Activated naive CD8-positive, alpha-beta T cell treated with anti-CD3 and anti-CD28 coated beads, Interleukin-2, amount 10 ng/mL, durations not matched to agents 7 days and 5 days (primary cell): ENCODE results near the gene ADGRL1. TPM values are rescaled to one million over a fixed set of nuclear protein-coding genes. Genes with fewer than 3 reads are reported as not detected.
A peak's percentile ranks its signal among the peaks of the same experiment; 100 is the strongest.

ENCODE experiments used
- ATAC-seq: fragments of 150-1000 bp; cut with Tn5 transposase; one replicate; pipeline ENCODE4 v1.10.0; 2021; ENCODE audit warnings: low read depth, moderate library complexity
- POLR2A ChIA-PET: fragments of 350-600 bp; sonication (Branson Sonifier 250); formaldehyde crosslinking; loops from one replicate; lab custom pipeline; 2021; ENCODE audit warnings: antibody characterized with exemption; lab: Charles Lee
- DNase-seq: peaks from one replicate; pipeline ENCODE4 v3.0.0; 2021
- H3K27ac Mint-ChIP-seq: one replicate; pipeline ENCODE4 v1.8.0; 2022; ENCODE audit warnings: mild to moderate bottlenecking, mixed read lengths
- H3K27me3 Mint-ChIP-seq: one replicate; pipeline ENCODE4 v1.8.0; 2022; ENCODE audit warnings: mild to moderate bottlenecking, moderate library complexity, mixed read lengths
- H3K36me3 Mint-ChIP-seq: one replicate; pipeline ENCODE4 v1.8.0; 2021; ENCODE audit warnings: mild to moderate bottlenecking, mixed read lengths
- H3K4me1 Mint-ChIP-seq: one replicate; pipeline ENCODE4 v1.8.0; 2021; ENCODE audit warnings: mixed read lengths
- H3K4me3 Mint-ChIP-seq: one replicate; pipeline ENCODE4 v1.8.0; 2022; ENCODE audit warnings: mild to moderate bottlenecking, moderate library complexity, mixed read lengths
- H3K9me3 Mint-ChIP-seq: one replicate; pipeline ENCODE4 v1.8.0; 2021; ENCODE audit warnings: mixed read lengths
- total RNA-seq, 2 experiments: library from RNA; stranded (reverse); gene quantifications; one replicate each; pipeline ENCODE4 v1.2.3, GENCODE V29; 2021

ADGRL1 gene
- total RNA-seq, 2 experiments from 2014 or later = 15.0 to 16.4 TPM

GRCh38 chr19:14113762-14114414 is 92.1 kb downstream of the ADGRL1 start:
- DNase-seq = peak; percentile 69
- H3K4me1 Mint-ChIP-seq = peaks cover 42% of the 10 kb centered on the region
- H3K27me3 Mint-ChIP-seq = no peaks in the 10 kb centered on the region
- no peak overlapping the region for H3K4me3 Mint-ChIP-seq
- peak overlapping the region; percentile 61 for H3K27ac Mint-ChIP-seq
- no peaks in the 10 kb centered on the region for H3K36me3 Mint-ChIP-seq
- no peaks in the 10 kb centered on the region for H3K9me3 Mint-ChIP-seq
- POLR2A ChIA-PET = interaction anchor here (0.6 to 6.4 kb wide), 3 partner anchors 14 to 33 kb away, joined by 3 to 47 read pairs (median 3); partner anchors contain the start of gene ASF1B
- no peak for ATAC-seq

- Mint-ChIP-seq H3K27me3 (no peaks in the 10 kb centered on the region), H3K36me3 (no peaks in the 10 kb centered on the region), H3K4me1 (peaks cover 37% of the 10 kb centered on the region), H3K27ac (peak overlapping the region; percentile 34), H3K4me3 (peak overlapping the region; percentile 25), H3K9me3 (no peaks in the 10 kb centered on the region)
- DNase-seq (no peak), ATAC-seq (no peak)
- POLR2A ChIA-PET = interaction anchor here (1.4 kb wide), 1 partner anchor 9 kb away, joined by 3 read pairs; no protein-coding TSS in a partner anchor
These were observed 93.1 kb downstream of the ADGRL1 start for GRCh38 chr19:14112809-14113385.

GRCh38 chr19:14112051-14112808 is 93.7 kb downstream of the ADGRL1 start:
- no peaks in the 10 kb centered on the region for H3K9me3 Mint-ChIP-seq
- POLR2A ChIA-PET = interaction anchor here (1.4 to 1.6 kb wide), 2 partner anchors 8 to 21 kb away, joined by 3 to 4 read pairs; no protein-coding TSS in a partner anchor
- peak overlapping the region; percentile 34 for H3K27ac Mint-ChIP-seq
- H3K27me3 Mint-ChIP-seq = no peaks in the 10 kb centered on the region
- DNase-seq (no peak), ATAC-seq (no peak)
- H3K4me3 Mint-ChIP-seq = peak overlapping the region; percentile 19
- peaks cover 37% of the 10 kb centered on the region for H3K4me1 Mint-ChIP-seq
- no peaks in the 10 kb centered on the region for H3K36me3 Mint-ChIP-seq

- peak overlapping the region; percentile 25 for H3K27ac Mint-ChIP-seq
These were observed 94.5 kb downstream of the ADGRL1 start for GRCh38 chr19:14111486-14111885.

GRCh38 chr19:14110650-14111049 is 95.3 kb downstream of the ADGRL1 start:
- no peak for ATAC-seq
- Mint-ChIP-seq H3K27ac (no peak overlapping the region), H3K27me3 (no peaks in the 10 kb centered on the region), H3K4me3 (no peak overlapping the region), H3K36me3 (no peaks in the 10 kb centered on the region), H3K4me1 (peaks cover 26% of the 10 kb centered on the region), H3K9me3 (no peaks in the 10 kb centered on the region)
- POLR2A ChIA-PET = interaction anchor here (1.6 to 1.9 kb wide), 2 partner anchors 19 to 26 kb away, joined by 4 to 7 read pairs; partner anchors contain the start of gene ASF1B
- DNase-seq = no peak

More at GRCh38 chr19:14111486-14111885, 94.5 kb downstream of the ADGRL1 start:
- DNase-seq (no peak), ATAC-seq (no peak)
- H3K4me1 Mint-ChIP-seq = peaks cover 34% of the 10 kb centered on the region
- no peaks in the 10 kb centered on the region for H3K27me3 Mint-ChIP-seq
- peak overlapping the region; percentile 25 for H3K4me3 Mint-ChIP-seq
- H3K9me3 Mint-ChIP-seq = no peaks in the 10 kb centered on the region
- H3K36me3 Mint-ChIP-seq = no peaks in the 10 kb centered on the region
- POLR2A ChIA-PET = interaction anchor here (1.4 to 1.9 kb wide), 3 partner anchors 7 to 25 kb away, joined by 3 to 7 read pairs (median 4); partner anchors contain the start of gene ASF1B

GRCh38 chr19:14107581-14108461 is 98.1 kb downstream of the ADGRL1 start:
- Mint-ChIP-seq H3K27me3 (no peaks in the 10 kb centered on the region), H3K9me3 (no peaks in the 10 kb centered on the region)
- POLR2A ChIA-PET = interaction anchor here (1.0 kb wide), 1 partner anchor 10 kb away, joined by 3 read pairs; the partner anchor contains the start of gene PRKACA

GRCh38 chr19:14106840-14107239 is 99.1 kb downstream of the ADGRL1 start:
- ATAC-seq (no peak), DNase-seq (no peak)
- H3K4me1 Mint-ChIP-seq = peaks cover 4% of the 10 kb centered on the region
- H3K27ac Mint-ChIP-seq = no peak overlapping the region
- H3K4me3 Mint-ChIP-seq = no peak overlapping the region
- no peaks in the 10 kb centered on the region for H3K27me3 Mint-ChIP-seq
- POLR2A ChIA-PET = no interaction called here
- no peaks in the 10 kb centered on the region for H3K36me3 Mint-ChIP-seq
- no peaks in the 10 kb centered on the region for H3K9me3 Mint-ChIP-seq

More at GRCh38 chr19:14107581-14108461, 98.1 kb downstream of the ADGRL1 start:
- H3K4me3 Mint-ChIP-seq = no peak overlapping the region
- H3K4me1 Mint-ChIP-seq = peaks cover 10% of the 10 kb centered on the region
- no peaks in the 10 kb centered on the region for H3K36me3 Mint-ChIP-seq
- DNase-seq (no peak), ATAC-seq (no peak)
- no peak overlapping the region for H3K27ac Mint-ChIP-seq

GRCh38 chr19:14105680-14106079 is 100.3 kb downstream of the ADGRL1 start:
- ATAC-seq (no peak), DNase-seq (no peak)
- H3K4me1 Mint-ChIP-seq = no peaks in the 10 kb centered on the region
- no peak overlapping the region for H3K27ac Mint-ChIP-seq
- H3K9me3 Mint-ChIP-seq = no peaks in the 10 kb centered on the region
- no peaks in the 10 kb centered on the region for H3K27me3 Mint-ChIP-seq
- peaks cover 3% of the 10 kb centered on the region for H3K36me3 Mint-ChIP-seq
- no peak overlapping the region for H3K4me3 Mint-ChIP-seq
- POLR2A ChIA-PET = interaction anchor here (0.9 kb wide), 1 partner anchor 30 kb away, joined by 4 read pairs; no protein-coding TSS in a partner anchor

- Mint-ChIP-seq H3K9me3 (no peaks in the 10 kb centered on the region), H3K27me3 (no peaks in the 10 kb centered on the region), H3K4me3 (no peak overlapping the region), H3K27ac (no peak overlapping the region), H3K36me3 (peaks cover 3% of the 10 kb centered on the region), H3K4me1 (no peaks in the 10 kb centered on the region)
- POLR2A ChIA-PET = interaction anchor here (1.0 kb wide), 1 partner anchor 224 kb away, joined by 3 read pairs; no protein-coding TSS in a partner anchor
- no peak for ATAC-seq
- no peak for DNase-seq
These were observed 102.7 kb downstream of the ADGRL1 start for GRCh38 chr19:14103310-14103709.

- no peaks in the 10 kb centered on the region for H3K9me3 Mint-ChIP-seq
- POLR2A ChIA-PET = interaction anchor here (1.0 kb wide), 1 partner anchor 223 kb away, joined by 3 read pairs; no protein-coding TSS in a partner anchor
- H3K27ac Mint-ChIP-seq = no peak overlapping the region
- H3K4me3 Mint-ChIP-seq = no peak overlapping the region
- H3K36me3 Mint-ChIP-seq = peaks cover 3% of the 10 kb centered on the region
- no peak for DNase-seq
- H3K27me3 Mint-ChIP-seq = no peaks in the 10 kb centered on the region
- no peaks in the 10 kb centered on the region for H3K4me1 Mint-ChIP-seq
- ATAC-seq = no peak
These were observed 103.2 kb downstream of the ADGRL1 start for GRCh38 chr19:14102756-14103155.

- no peaks in the 10 kb centered on the region for H3K27me3 Mint-ChIP-seq
- POLR2A ChIA-PET = no interaction called here
- DNase-seq = no peak
- ATAC-seq = no peak
- no peak overlapping the region for H3K27ac Mint-ChIP-seq
- H3K4me3 Mint-ChIP-seq = no peak overlapping the region
- no peaks in the 10 kb centered on the region for H3K4me1 Mint-ChIP-seq
- peaks cover 3% of the 10 kb centered on the region for H3K36me3 Mint-ChIP-seq
- no peaks in the 10 kb centered on the region for H3K9me3 Mint-ChIP-seq
These were observed 103.8 kb downstream of the ADGRL1 start for GRCh38 chr19:14102102-14102696.

- Mint-ChIP-seq H3K36me3 (peaks cover 8% of the 10 kb centered on the region), H3K27ac (no peak overlapping the region), H3K27me3 (no peaks in the 10 kb centered on the region), H3K4me3 (no peak overlapping the region), H3K4me1 (peaks cover 2% of the 10 kb centered on the region), H3K9me3 (no peaks in the 10 kb centered on the region)
- no peak for ATAC-seq
- POLR2A ChIA-PET = no interaction called here
- no peak for DNase-seq
These were observed 104.9 kb downstream of the ADGRL1 start for GRCh38 chr19:14101003-14101545.
